Neuronal stem cell (in vitro differentiated cells): ENCODE results near the gene SUPT20HL2.
"Not testable (repeated sequence)": the region's sequence is repeated elsewhere in the genome, so short reads cannot be mapped to it uniquely, and the experiment has no call there.

Experiments used
- DNase-seq: peaks from one replicate; pipeline ENCODE4 v3.0.0-alpha.2; 2013; ENCODE audit warnings: low spot score
- H2AFZ ChIP-seq: one replicate; pipeline ENCODE4 v1.6.1; 2013; ENCODE audit warnings: mild to moderate bottlenecking, low read length, inconsistent platforms
- H2AK5ac ChIP-seq: 2 replicates; pipeline ENCODE4 v1.6.1; 2013; ENCODE audit warnings: low read depth, mild to moderate bottlenecking, inconsistent platforms, low read length, moderate library complexity, mixed read lengths
- H2BK120ac ChIP-seq: 2 replicates; pipeline ENCODE4 v1.6.1; 2013; ENCODE audit warnings: low read depth, mild to moderate bottlenecking, inconsistent platforms, low read length, moderate library complexity, mixed read lengths
- H2BK12ac ChIP-seq: one replicate; pipeline ENCODE4 v1.6.1; 2013; ENCODE audit warnings: low read length, inconsistent platforms
- H2BK15ac ChIP-seq: 2 replicates; pipeline ENCODE4 v1.6.1; 2013; ENCODE audit warnings: mild to moderate bottlenecking, low read length, inconsistent platforms, mixed read lengths
- H2BK5ac ChIP-seq: one replicate; pipeline ENCODE4 v1.6.1; 2013; ENCODE audit warnings: inconsistent platforms, mild to moderate bottlenecking, low read length, moderate library complexity
- H3K14ac ChIP-seq: one replicate; pipeline ENCODE4 v1.6.1; 2013; ENCODE audit warnings: low read length, inconsistent platforms
- H3K18ac ChIP-seq: 2 replicates; pipeline ENCODE4 v1.6.1; 2013; ENCODE audit warnings: low read length, inconsistent platforms
- H3K23ac ChIP-seq: 2 replicates; pipeline ENCODE4 v1.6.1; 2013; ENCODE audit warnings: low read depth, mild to moderate bottlenecking, mixed read lengths, low read length, inconsistent platforms; ENCODE audit not compliant: poor library complexity
- H3K27ac ChIP-seq: replicated peaks from 3 replicates; pipeline ENCODE4 v1.5.1; 2013; ENCODE audit warnings: low read length, inconsistent platforms
- H3K27me3 ChIP-seq, 3 experiments: 2 replicates each; pipeline ENCODE4 v1.6.1; 2013; ENCODE audit warnings: low read length in 3 of 3, mild to moderate bottlenecking in 2 of 3, inconsistent platforms in 1 of 3, low read depth in 1 of 3, mixed read lengths in 1 of 3, moderate library complexity in 1 of 3; ENCODE audit not compliant: control insufficient read depth in 3 of 3, insufficient read depth in 3 of 3
- H3K36me3 ChIP-seq, 2 donors: replicated peaks in 1 of 2; 2 replicates each; pipeline ENCODE4 v1.6.1; 2013; ENCODE audit warnings: low read length in 2 of 2; ENCODE audit not compliant: control insufficient read depth in 2 of 2, insufficient read depth in 2 of 2
- H3K4ac ChIP-seq: 2 replicates; pipeline ENCODE4 v1.6.1; 2013; ENCODE audit warnings: inconsistent platforms, mild to moderate bottlenecking, low read length, moderate library complexity
- H3K4me1 ChIP-seq, 2 donors: 1 replicate in 1 of 2; 2 replicates in 1 of 2; pipeline ENCODE4 v1.6.1; 2013; ENCODE audit warnings: low read length in 2 of 2, low read depth in 1 of 2; ENCODE audit not compliant: control insufficient read depth in 2 of 2, insufficient read depth in 1 of 2
- H3K4me2 ChIP-seq: one replicate; pipeline ENCODE4 v1.6.1; 2013; ENCODE audit warnings: mild to moderate bottlenecking, low read length, inconsistent platforms; ENCODE audit not compliant: insufficient read depth, poor library complexity, severe bottlenecking
- H3K4me3 ChIP-seq, 2 donors: 2 replicates each; pipeline ENCODE4 v1.5.1; 2013; ENCODE audit warnings: low read length in 2 of 2, mild to moderate bottlenecking in 2 of 2, inconsistent platforms in 1 of 2, moderate library complexity in 1 of 2
- H3K79me1 ChIP-seq: one replicate; pipeline ENCODE4 v1.6.1; 2013; ENCODE audit warnings: low read depth, mild to moderate bottlenecking, inconsistent platforms, low read length, moderate library complexity
- H3K9ac ChIP-seq: one replicate; pipeline ENCODE4 v1.6.1; 2013; ENCODE audit warnings: mild to moderate bottlenecking, low read depth, low read length, inconsistent platforms; ENCODE audit not compliant: poor library complexity
- H3K9me3 ChIP-seq, 2 donors: replicated peaks in 1 of 2; 2 replicates each; pipeline versions ENCODE3 to v1.6.1; 2013; ENCODE audit warnings: low read length in 2 of 2, mild to moderate bottlenecking in 2 of 2, inconsistent platforms in 1 of 2, low read depth in 1 of 2, mixed read lengths in 1 of 2, moderate library complexity in 1 of 2; ENCODE audit not compliant: control insufficient read depth in 2 of 2, insufficient read depth in 1 of 2
- H4K8ac ChIP-seq: one replicate; pipeline ENCODE4 v1.6.1; 2013; ENCODE audit warnings: low read depth, mild to moderate bottlenecking, inconsistent platforms, low read length, moderate library complexity
- H4K91ac ChIP-seq: one replicate; pipeline ENCODE4 v1.6.1; 2013; ENCODE audit warnings: low read length, low read depth, mild to moderate bottlenecking, inconsistent platforms; ENCODE audit not compliant: poor library complexity
- WGBS, 2 donors: extraction: QIAGEN DNeasy Blood & Tissue Kit; methylation state at CpG; one replicate each; pipeline ENCODE4 v1.1.7; 2013; ENCODE audit warnings: missing lambda C conversion rate in 2 of 2, mixed read lengths in 1 of 2; ENCODE audit not compliant: insufficient read length in 2 of 2, insufficient replicate concordance in 1 of 2; ENCODE audit errors: extremely low coverage in 2 of 2; 5-methylcytosine and 5-hydroxymethylcytosine counted together

Gene SUPT20HL2

GRCh38 chrX:24321741-24322395 is 8.0 kb upstream of the SUPT20HL2 start:
- no peak overlapping the region for H4K91ac ChIP-seq
- no peak overlapping the region for H2BK5ac ChIP-seq
- no CpG with 5 or more reads among the region's 4 CpGs for WGBS, 2 donors
- H3K4me2 ChIP-seq: no peak overlapping the region
- H2BK12ac ChIP-seq: no peak overlapping the region
- H3K27me3 ChIP-seq: peaks cover 0 to 8% (median 0%) of the 10 kb centered on the region in 3 experiments
- H3K9me3 ChIP-seq: no peaks in the 10 kb centered on the region
- H3K23ac ChIP-seq: no peak overlapping the region
- no peak overlapping the region for H2BK15ac ChIP-seq
- no peaks in the 10 kb centered on the region for H3K79me1 ChIP-seq
- H3K14ac ChIP-seq: no peak overlapping the region
- no peak for DNase-seq
- no peak overlapping the region for H3K27ac ChIP-seq
- H3K4me1 ChIP-seq: no peaks in the 10 kb centered on the region
- H3K9ac ChIP-seq: no peak overlapping the region
- H2BK120ac ChIP-seq: no peak overlapping the region
- H2AFZ ChIP-seq: no peak overlapping the region
- no peak overlapping the region for H3K18ac ChIP-seq
- no peak overlapping the region for H4K8ac ChIP-seq
- H2AK5ac ChIP-seq: no peak overlapping the region
- no peaks in the 10 kb centered on the region for H3K36me3 ChIP-seq
- no peak overlapping the region for H3K4ac ChIP-seq
- no peak overlapping the region for H3K4me3 ChIP-seq

- H2BK120ac ChIP-seq: no peak overlapping the region
- WGBS, 2 donors: no CpG with 5 or more reads among the region's 1 CpG
- no peak overlapping the region for H2BK5ac ChIP-seq
Measured at GRCh38 chrX:24317567-24317966, 3.7 kb upstream of the SUPT20HL2 start.

GRCh38 chrX:24316111-24316510 is 2.2 kb upstream of the SUPT20HL2 start:
- Histone ChIP-seq H2BK15ac (no peak overlapping the region), H2AK5ac (no peak overlapping the region), H4K91ac (no peak overlapping the region), H2BK5ac (no peak overlapping the region), H4K8ac (no peak overlapping the region), H2BK120ac (no peak overlapping the region), H3K4me1 (no peaks in the 10 kb centered on the region), H2BK12ac (no peak overlapping the region), H3K14ac (no peak overlapping the region), H3K23ac (no peak overlapping the region), H3K27me3 (peaks cover 0 to 9% (median 0%) of the 10 kb centered on the region in 3 experiments), H3K4me3 (no peak overlapping the region), H3K4me2 (no peak overlapping the region), H3K18ac (no peak overlapping the region), H2AFZ (no peak overlapping the region), H3K79me1 (no peaks in the 10 kb centered on the region), H3K4ac (no peak overlapping the region), H3K27ac (no peak overlapping the region), H3K9ac (no peak overlapping the region), H3K9me3 (no peaks in the 10 kb centered on the region), H3K36me3 (no peaks in the 10 kb centered on the region)
- WGBS, 2 donors: no CpG with 5 or more reads among the region's 1 CpG
- no peak for DNase-seq

More at GRCh38 chrX:24317567-24317966, 3.7 kb upstream of the SUPT20HL2 start:
- H3K36me3 ChIP-seq: no peaks in the 10 kb centered on the region
- H3K9me3 ChIP-seq: no peaks in the 10 kb centered on the region
- no peaks in the 10 kb centered on the region for H3K4me1 ChIP-seq
- H4K91ac ChIP-seq: no peak overlapping the region
- no peak overlapping the region for H3K27ac ChIP-seq
- H3K9ac ChIP-seq: no peak overlapping the region
- H4K8ac ChIP-seq: no peak overlapping the region
- no peak overlapping the region for H2BK12ac ChIP-seq
- no peak overlapping the region for H3K4me3 ChIP-seq
- no peak overlapping the region for H2AFZ ChIP-seq
- H3K18ac ChIP-seq: no peak overlapping the region
- H3K27me3 ChIP-seq: peaks cover 0 to 9% (median 0%) of the 10 kb centered on the region in 3 experiments
- H3K14ac ChIP-seq: no peak overlapping the region
- H3K79me1 ChIP-seq: no peaks in the 10 kb centered on the region
- H3K23ac ChIP-seq: no peak overlapping the region
- no peak overlapping the region for H3K4ac ChIP-seq
- H2AK5ac ChIP-seq: no peak overlapping the region
- no peak overlapping the region for H2BK15ac ChIP-seq
- H3K4me2 ChIP-seq: no peak overlapping the region
- no peak for DNase-seq

GRCh38 chrX:24312249-24312607 is 1.6 kb downstream of the SUPT20HL2 start:
- not testable (repeated sequence) for H2AK5ac ChIP-seq, H3K23ac ChIP-seq, H3K36me3 ChIP-seq, H3K14ac ChIP-seq, H2BK12ac ChIP-seq, H3K27ac ChIP-seq, H2BK15ac ChIP-seq, H2BK120ac ChIP-seq, H3K18ac ChIP-seq, H3K79me1 ChIP-seq, DNase-seq, H3K9me3 ChIP-seq, H3K9ac ChIP-seq, H2AFZ ChIP-seq, H3K4ac ChIP-seq, H3K4me3 ChIP-seq, H4K91ac ChIP-seq, H2BK5ac ChIP-seq, H4K8ac ChIP-seq, H3K27me3 ChIP-seq, H3K4me2 ChIP-seq, H3K4me1 ChIP-seq
- WGBS, 2 donors: no CpG with 5 or more reads among the region's 6 CpGs
